WTC11 (cell line): ENCODE results near the gene TERT. TPM values are rescaled to one million over a fixed set of nuclear protein-coding genes. Genes with fewer than 3 reads are reported as not detected.

Experiments used
- ATAC-seq: fragments of 200-7000 bp; cut with Tn5 transposase; 2 replicates; pipeline ENCODE4 v1.10.0; 2021; ENCODE audit warnings: mild to moderate bottlenecking, moderate library complexity
- CTCF ChIA-PET: fragments of 300-600 bp; sonication (Branson Sonifier 250); formaldehyde crosslinking; loops from one replicate; lab custom pipeline; 2021; ENCODE audit warnings: antibody characterized with exemption; lab: Charles Lee
- POLR2A ChIA-PET: fragments of 350-600 bp; sonication (Branson Sonifier 250); formaldehyde crosslinking; loops from one replicate; lab custom pipeline; 2021; ENCODE audit warnings: antibody characterized with exemption; lab: Charles Lee
- DNase-seq: peaks from one replicate; pipeline ENCODE4 v3.0.0; 2021; ENCODE audit warnings: low spot score
- H3K27ac Mint-ChIP-seq: 2 replicates; pipeline ENCODE4 v1.8.0; 2021; ENCODE audit warnings: mixed read lengths
- H3K27me3 Mint-ChIP-seq: 2 replicates; pipeline ENCODE4 v1.8.0; 2021; ENCODE audit warnings: low read depth, mild to moderate bottlenecking, moderate library complexity, mixed read lengths
- H3K36me3 Mint-ChIP-seq: 2 replicates; pipeline ENCODE4 v1.8.0; 2021; ENCODE audit warnings: mixed read lengths
- H3K4me1 Mint-ChIP-seq: 2 replicates; pipeline ENCODE4 v1.8.0; 2022; ENCODE audit warnings: mixed read lengths
- H3K4me3 Mint-ChIP-seq: 2 replicates; pipeline ENCODE4 v1.8.0; 2021; ENCODE audit warnings: mild to moderate bottlenecking, moderate library complexity, mixed read lengths
- H3K9me3 Mint-ChIP-seq: 2 replicates; pipeline ENCODE4 v1.8.0; 2021; ENCODE audit warnings: mixed read lengths
- AFF4 ChIP-seq: sonication (generic); formaldehyde crosslinking; IDR thresholded peaks from 2 replicates; pipeline ENCODE4 v1.8.1; 2023; ENCODE audit warnings: mild to moderate bottlenecking, missing genetic modification reagents, borderline replicate concordance
- ATF6 ChIP-seq: sonication (generic); formaldehyde crosslinking; IDR thresholded peaks from 2 replicates; pipeline ENCODE4 v1.8.1; 2023; ENCODE audit warnings: mild to moderate bottlenecking, missing genetic modification reagents
- E2F5 ChIP-seq: sonication (generic); formaldehyde crosslinking; IDR thresholded peaks from 2 replicates; pipeline ENCODE4 v1.8.1; 2022; ENCODE audit warnings: mild to moderate bottlenecking, moderate library complexity, missing genetic modification reagents
- FOXP1 ChIP-seq: sonication (generic); formaldehyde crosslinking; IDR thresholded peaks from 2 replicates; pipeline ENCODE4 v1.8.0; 2022; ENCODE audit warnings: missing genetic modification reagents, mild to moderate bottlenecking, moderate library complexity, borderline replicate concordance
- KAT7 ChIP-seq: sonication (generic); formaldehyde crosslinking; IDR thresholded peaks from 2 replicates; pipeline ENCODE4 v1.8.1; 2023; ENCODE audit warnings: missing genetic modification reagents, mild to moderate bottlenecking, borderline replicate concordance
- MLX ChIP-seq: sonication (generic); formaldehyde crosslinking; IDR thresholded peaks from 2 replicates; pipeline ENCODE4 v1.8.1; 2023; ENCODE audit warnings: mild to moderate bottlenecking, missing genetic modification reagents, moderate library complexity
- NFE2L1 ChIP-seq: sonication (generic); formaldehyde crosslinking; IDR thresholded peaks from 2 replicates; pipeline ENCODE4 v1.8.1; 2023; ENCODE audit warnings: missing genetic modification reagents
- SMAD4 ChIP-seq: sonication (generic); formaldehyde crosslinking; IDR thresholded peaks from 2 replicates; pipeline ENCODE4 v1.8.0; 2022; ENCODE audit warnings: mild to moderate bottlenecking, missing genetic modification reagents
- STAT6 ChIP-seq: sonication (generic); formaldehyde crosslinking; conservative IDR thresholded peaks from 2 replicates; pipeline ENCODE4 v1.8.1; 2023; ENCODE audit warnings: mild to moderate bottlenecking, low read depth, missing genetic modification reagents, moderate library complexity
- USF2 ChIP-seq: sonication (generic); formaldehyde crosslinking; IDR thresholded peaks from 2 replicates; pipeline ENCODE4 v1.8.1; 2023; ENCODE audit warnings: mild to moderate bottlenecking, missing genetic modification reagents, moderate library complexity
- ZBTB21 ChIP-seq: sonication (generic); formaldehyde crosslinking; IDR thresholded peaks from 2 replicates; pipeline ENCODE4 v1.8.1; 2023; ENCODE audit warnings: mild to moderate bottlenecking, missing genetic modification reagents, borderline replicate concordance
- total RNA-seq: library from RNA; stranded (reverse); gene quantifications from 3 replicates; pipeline ENCODE4 v1.2.3, GENCODE V29; 2021
- TF ChIP-seq, protein P1 (sequence below): fragments of 200-600 bp; IDR thresholded peaks from 2 replicates; pipeline ENCODE4 v1.8.0; 2022; ENCODE audit warnings: antibody characterized with exemption
- TF ChIP-seq, protein P2 (sequence below): fragments of 250-450 bp; sonication (Bioruptor Pico); IDR thresholded peaks from 2 replicates; pipeline ENCODE4 v1.9.0; 2021; ENCODE audit warnings: moderate library complexity, mild to moderate bottlenecking, inconsistent platforms, borderline replicate concordance
- TF ChIP-seq, protein P3 (sequence below): sonication (generic); formaldehyde crosslinking; IDR thresholded peaks from 2 replicates; pipeline ENCODE4 v1.8.0; 2022; ENCODE audit warnings: missing genetic modification reagents

Gene TERT
- total RNA-seq, 1 experiment from 2014 or later = 42.9 TPM

- peaks cover 7% of the 10 kb centered on the region; the same call in 1 of the 2 replicates for H3K4me1 Mint-ChIP-seq
- ATAC-seq = no peak
- H3K4me3 Mint-ChIP-seq = no peak overlapping the region
- H3K27ac Mint-ChIP-seq = no peak overlapping the region
- POLR2A ChIA-PET = no interaction called here
- TF ChIP-seq, protein P1, sequence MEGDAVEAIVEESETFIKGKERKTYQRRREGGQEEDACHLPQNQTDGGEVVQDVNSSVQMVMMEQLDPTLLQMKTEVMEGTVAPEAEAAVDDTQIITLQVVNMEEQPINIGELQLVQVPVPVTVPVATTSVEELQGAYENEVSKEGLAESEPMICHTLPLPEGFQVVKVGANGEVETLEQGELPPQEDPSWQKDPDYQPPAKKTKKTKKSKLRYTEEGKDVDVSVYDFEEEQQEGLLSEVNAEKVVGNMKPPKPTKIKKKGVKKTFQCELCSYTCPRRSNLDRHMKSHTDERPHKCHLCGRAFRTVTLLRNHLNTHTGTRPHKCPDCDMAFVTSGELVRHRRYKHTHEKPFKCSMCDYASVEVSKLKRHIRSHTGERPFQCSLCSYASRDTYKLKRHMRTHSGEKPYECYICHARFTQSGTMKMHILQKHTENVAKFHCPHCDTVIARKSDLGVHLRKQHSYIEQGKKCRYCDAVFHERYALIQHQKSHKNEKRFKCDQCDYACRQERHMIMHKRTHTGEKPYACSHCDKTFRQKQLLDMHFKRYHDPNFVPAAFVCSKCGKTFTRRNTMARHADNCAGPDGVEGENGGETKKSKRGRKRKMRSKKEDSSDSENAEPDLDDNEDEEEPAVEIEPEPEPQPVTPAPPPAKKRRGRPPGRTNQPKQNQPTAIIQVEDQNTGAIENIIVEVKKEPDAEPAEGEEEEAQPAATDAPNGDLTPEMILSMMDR = no peak
- TF ChIP-seq MLX (no peak), ATF6 (CRISPR knock-in tag) (no peak), USF2 (no peak), NFE2L1 (CRISPR knock-in tag) (no peak), ZBTB21 (no peak), SMAD4 (CRISPR knock-in tag) (no peak), STAT6 (CRISPR knock-in tag) (no peak), FOXP1 (CRISPR knock-in tag) (no peak), AFF4 (CRISPR knock-in tag) (no peak), E2F5 (CRISPR knock-in tag) (no peak), KAT7 (CRISPR knock-in tag) (no peak)
- TF ChIP-seq, protein P2, sequence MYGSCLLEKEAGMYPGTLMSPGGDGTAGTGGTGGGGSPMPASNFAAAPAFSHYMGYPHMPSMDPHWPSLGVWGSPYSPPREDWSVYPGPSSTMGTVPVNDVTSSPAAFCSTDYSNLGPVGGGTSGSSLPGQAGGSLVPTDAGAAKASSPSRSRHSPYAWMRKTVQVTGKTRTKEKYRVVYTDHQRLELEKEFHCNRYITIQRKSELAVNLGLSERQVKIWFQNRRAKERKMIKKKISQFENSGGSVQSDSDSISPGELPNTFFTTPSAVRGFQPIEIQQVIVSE (CRISPR knock-in tag) = no peak
- TF ChIP-seq, protein P3, sequence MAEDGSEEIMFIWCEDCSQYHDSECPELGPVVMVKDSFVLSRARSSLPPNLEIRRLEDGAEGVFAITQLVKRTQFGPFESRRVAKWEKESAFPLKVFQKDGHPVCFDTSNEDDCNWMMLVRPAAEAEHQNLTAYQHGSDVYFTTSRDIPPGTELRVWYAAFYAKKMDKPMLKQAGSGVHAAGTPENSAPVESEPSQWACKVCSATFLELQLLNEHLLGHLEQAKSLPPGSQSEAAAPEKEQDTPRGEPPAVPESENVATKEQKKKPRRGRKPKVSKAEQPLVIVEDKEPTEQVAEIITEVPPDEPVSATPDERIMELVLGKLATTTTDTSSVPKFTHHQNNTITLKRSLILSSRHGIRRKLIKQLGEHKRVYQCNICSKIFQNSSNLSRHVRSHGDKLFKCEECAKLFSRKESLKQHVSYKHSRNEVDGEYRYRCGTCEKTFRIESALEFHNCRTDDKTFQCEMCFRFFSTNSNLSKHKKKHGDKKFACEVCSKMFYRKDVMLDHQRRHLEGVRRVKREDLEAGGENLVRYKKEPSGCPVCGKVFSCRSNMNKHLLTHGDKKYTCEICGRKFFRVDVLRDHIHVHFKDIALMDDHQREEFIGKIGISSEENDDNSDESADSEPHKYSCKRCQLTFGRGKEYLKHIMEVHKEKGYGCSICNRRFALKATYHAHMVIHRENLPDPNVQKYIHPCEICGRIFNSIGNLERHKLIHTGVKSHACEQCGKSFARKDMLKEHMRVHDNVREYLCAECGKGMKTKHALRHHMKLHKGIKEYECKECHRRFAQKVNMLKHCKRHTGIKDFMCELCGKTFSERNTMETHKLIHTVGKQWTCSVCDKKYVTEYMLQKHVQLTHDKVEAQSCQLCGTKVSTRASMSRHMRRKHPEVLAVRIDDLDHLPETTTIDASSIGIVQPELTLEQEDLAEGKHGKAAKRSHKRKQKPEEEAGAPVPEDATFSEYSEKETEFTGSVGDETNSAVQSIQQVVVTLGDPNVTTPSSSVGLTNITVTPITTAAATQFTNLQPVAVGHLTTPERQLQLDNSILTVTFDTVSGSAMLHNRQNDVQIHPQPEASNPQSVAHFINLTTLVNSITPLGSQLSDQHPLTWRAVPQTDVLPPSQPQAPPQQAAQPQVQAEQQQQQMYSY (CRISPR knock-in tag) = no peak
- TF ChIP-seq, all 79 proteins: peak for 0
- no peaks in the 10 kb centered on the region for H3K9me3 Mint-ChIP-seq
- CTCF ChIA-PET = interaction anchor here (0.7 to 1.0 kb wide), 2 partner anchors 77 to 261 kb away, joined by 3 to 4 read pairs; no protein-coding TSS in a partner anchor
- H3K27me3 Mint-ChIP-seq = no peaks in the 10 kb centered on the region
- no peaks in the 10 kb centered on the region for H3K36me3 Mint-ChIP-seq
- DNase-seq = no peak
These were observed 88.1 kb downstream of the TERT start for GRCh38 chr5:1206521-1207412.
